NCI-H128 (cell line): ENCODE measurements around the gene CADM3.

Experiments
- DNase-seq: peaks from one replicate; lab custom pipeline; 2025; ENCODE audit not compliant: unreplicated experiment; lab: John Stamatoyannopoulos, UW

Gene CADM3

DNA sequence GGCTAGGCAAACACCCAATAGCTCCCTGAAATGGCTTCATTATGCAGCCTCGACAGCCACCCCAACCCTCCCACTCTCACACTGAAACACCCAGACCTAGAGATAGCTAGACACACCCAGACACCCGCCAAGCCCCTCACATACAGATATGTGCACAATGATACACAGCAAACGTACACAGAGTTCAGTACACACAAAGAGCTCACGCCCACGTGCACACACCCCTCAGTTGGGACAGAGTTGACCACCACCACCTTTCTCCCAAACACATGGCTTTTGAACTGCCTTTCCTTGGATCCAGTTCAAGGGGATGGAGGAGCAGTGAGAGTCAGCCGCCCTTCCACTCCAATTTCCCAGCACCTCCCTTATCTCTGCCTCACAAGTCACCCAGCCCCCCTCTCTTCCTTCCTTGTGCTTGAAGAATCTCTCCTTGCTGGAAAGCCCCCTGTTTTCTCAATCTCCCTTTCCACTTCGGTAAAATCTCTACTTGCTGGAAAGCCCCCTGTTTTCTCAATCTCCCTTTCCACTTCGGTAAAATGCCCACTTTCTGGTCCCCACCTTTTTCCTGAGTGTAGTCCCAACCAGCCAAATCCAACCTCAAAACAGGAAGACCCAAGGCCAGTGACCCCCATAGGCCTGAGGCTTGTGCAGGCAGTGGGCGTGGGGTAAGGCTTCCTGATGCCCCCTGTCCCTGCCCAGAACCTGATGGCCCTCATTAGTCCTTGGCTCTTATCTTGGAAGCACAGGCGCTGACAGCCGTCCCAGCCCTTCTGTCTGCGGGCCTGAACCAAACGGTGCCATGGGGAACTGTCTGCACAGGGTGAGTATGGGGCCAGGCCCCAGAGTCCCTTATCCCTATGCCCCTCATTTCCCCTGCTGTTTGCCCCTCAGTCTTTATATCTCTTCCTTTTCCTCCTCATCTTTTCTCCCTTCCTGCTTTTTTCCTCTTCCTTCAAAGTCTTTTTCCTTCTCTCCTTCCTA lies 33.0 kb downstream of the CADM3 start, which contains the start of gene ACKR1:
TSS of gene ACKR1 (plus strand) at position 715 of the 981 bp plus-strand sequence. CDS start at position 800, 85 bp downstream.
- no peak for DNase-seq

DNA sequence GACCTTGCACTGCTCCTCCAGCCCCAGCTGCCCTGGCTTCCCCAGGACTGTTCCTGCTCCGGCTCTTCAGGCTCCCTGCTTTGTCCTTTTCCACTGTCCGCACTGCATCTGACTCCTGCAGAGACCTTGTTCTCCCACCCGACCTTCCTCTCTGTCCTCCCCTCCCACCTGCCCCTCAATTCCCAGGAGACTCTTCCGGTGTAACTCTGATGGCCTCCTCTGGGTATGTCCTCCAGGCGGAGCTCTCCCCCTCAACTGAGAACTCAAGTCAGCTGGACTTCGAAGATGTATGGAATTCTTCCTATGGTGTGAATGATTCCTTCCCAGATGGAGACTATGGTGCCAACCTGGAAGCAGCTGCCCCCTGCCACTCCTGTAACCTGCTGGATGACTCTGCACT lies 33.8 kb downstream of the CADM3 start:
- no peak for DNase-seq

DNA sequence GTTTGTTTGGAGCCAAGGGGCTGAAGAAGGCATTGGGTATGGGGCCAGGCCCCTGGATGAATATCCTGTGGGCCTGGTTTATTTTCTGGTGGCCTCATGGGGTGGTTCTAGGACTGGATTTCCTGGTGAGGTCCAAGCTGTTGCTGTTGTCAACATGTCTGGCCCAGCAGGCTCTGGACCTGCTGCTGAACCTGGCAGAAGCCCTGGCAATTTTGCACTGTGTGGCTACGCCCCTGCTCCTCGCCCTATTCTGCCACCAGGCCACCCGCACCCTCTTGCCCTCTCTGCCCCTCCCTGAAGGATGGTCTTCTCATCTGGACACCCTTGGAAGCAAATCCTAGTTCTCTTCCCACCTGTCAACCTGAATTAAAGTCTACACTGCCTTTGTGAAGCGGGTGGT lies 34.7 kb downstream of the CADM3 start:
- no peak for DNase-seq

DNA sequence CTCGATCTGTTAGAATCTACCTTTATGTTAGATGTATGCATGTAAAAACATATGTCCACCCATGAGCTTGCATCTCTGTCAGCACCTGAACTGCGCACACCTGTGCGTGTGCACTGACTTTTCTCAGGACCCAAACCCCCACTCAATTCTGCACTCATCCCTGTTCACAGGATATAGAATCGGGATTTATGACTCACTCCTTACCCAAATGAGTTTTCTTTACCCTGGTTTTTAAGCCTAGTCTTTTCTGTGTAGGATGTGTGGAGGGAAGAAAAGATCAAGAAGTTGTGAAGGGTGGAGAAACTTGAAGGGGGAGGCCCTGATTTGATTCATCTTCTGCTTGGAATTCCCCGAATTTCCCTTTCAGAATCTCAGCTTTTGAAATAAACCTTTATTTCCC lies 35.7 kb downstream of the CADM3 start:
- no peak for DNase-seq

DNA sequence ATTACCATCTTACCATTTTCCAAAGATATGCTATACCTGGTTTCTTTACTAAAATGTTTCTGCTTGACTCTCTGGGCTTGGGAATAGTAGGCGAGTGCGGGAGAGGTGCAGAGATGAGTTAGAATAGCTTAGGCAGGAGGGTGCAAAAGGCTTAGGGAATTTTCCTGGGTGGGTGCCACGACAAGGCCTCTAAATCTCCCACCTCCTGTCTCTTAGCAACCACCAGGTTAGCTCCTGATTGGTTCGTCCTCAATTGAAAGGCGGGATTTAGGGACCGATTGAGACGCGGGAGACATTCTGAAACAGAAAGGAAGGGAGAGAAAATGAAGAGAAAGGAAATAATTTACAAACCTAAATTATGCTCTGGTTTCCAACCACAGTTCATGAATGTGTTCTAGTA lies 36.4 kb downstream of the CADM3 start:
- no peak for DNase-seq

DNA sequence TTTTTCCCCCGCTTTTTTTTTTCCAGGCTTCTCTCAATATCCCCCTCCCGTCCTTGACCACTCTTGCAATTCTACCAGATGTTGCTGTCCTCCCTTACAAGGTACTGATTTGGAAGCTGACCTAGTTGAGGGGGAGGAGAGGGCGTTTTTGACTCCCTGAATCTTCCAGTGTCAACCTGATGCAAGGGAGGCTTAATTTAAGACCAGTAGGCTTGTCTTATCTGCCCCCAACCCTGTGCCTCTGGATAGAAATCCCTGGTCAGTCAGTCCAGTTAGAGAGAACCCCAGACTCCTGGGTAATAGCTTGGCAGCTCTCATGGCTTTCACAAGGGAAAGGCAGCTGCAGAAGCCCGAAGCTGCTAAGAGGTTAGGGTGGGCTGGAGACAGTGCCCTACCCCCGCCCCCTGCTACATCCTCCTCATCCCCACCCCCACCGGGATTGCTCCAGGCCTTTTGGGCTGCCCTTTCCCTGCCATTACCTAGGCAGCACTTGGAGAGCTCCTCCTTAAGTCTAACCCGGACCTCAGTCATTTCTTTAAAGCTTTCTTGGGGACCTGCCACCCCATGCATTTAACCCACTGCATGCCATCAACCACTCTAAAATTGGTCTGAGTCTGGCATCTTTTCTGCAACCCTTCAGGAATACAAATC lies 36.9 kb downstream of the CADM3 start:
- no peak for DNase-seq

DNA sequence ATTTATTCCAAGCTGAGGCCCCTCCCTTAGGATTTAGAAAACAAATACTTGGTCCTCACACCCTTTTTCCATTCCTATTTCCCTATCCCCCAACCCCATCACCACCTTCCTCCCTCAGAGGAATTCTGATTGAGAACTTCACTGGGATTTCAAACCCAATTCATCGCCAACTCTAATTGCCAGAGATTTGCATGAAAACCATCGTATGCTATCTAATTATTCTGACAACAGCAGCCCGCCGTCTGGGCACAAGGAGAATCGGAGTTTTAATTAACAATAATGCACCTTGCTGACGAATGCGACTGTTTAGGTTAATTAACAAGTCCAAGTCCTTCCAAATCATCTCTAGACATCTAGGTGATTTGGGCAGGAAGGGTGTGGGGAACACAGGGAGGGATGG lies 37.6 kb downstream of the CADM3 start:
- no peak for DNase-seq

DNA sequence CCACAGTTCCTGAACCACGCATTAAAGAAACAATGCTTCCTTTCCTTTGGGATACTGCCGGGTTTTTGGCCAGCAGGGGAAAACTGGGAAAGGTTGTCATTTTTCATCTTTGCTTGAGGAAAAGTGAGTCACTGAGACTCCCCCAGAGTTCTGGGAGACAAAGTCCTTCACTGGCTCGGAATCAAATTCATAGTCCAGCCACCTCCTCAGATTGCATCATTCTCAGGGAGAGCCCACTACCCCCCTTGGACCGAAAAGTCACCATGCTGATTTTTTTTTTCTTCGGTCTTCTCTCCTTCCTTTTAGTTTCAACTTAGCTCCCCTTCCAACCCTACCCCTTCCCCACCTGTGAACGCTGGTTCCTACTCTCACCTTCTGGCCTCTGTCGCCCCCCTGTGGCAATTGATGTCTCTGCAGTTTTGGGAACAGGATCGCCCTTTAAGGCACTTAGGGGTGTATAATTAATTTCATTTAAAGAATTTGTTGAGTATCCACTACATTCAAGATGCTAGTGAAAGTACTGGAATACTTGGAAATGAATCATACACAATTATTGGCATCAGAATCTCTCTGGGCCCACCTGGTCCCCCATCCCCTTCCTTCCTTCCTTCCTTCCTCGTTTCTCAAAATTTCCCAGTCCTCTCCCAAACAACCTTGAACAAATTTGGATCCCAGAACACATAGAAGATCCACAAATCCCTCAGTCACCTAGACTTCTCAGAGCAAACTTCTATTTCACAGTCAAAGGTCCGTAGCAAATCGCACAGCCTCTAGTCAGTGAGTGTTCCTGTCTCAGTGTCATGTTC lies 40.1 kb downstream of the CADM3 start:
- no peak for DNase-seq

DNA sequence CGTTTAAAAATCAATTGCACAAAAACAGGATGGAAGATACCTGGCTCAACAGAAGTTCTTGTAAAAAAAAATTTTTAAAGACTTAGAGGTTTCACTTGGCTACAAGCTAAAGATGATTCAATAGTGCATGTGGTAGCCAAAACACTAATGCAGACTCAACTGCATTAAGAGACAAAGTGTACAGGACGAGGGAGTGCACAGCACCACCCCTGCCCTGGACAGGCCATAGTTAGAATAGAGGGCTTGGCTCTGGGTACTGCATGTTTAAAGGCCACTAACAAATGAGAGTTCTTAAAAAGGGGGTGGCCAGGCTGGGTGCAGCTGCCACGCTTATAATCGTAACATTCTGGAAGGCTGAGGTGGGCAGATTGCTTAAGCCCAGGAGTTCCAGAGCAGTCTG lies 41.2 kb downstream of the CADM3 start:
- DNase-seq = no peak

DNA sequence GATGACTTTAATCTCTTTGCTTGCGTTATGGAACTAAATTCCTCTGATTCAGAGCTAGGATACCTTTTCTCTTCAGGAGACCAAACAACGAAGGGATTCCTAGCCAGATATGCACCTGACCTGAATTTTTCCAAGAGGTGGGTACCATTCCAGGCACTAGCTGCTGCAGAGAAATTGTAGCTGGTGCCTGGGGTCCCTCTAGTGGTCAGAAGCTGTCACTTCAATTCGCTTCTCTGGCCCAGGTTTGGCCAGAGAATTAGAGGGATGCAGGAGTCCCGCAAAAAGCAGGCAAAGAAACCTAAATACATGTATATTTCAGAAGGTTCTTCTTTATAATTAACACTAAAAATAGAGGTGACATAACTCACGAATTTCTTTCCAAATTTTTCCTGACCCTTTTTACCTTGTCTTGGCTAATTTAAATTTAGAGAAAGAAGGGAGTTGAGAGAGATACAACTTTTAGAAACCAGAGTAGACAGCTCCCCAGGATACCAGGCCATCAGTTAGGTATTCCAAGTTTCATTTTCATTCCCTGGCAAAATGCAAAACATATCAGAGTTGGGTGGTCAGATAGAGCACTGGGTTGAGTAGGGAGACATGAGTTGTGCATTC lies 42.8 kb downstream of the CADM3 start:
- no peak for DNase-seq

DNA sequence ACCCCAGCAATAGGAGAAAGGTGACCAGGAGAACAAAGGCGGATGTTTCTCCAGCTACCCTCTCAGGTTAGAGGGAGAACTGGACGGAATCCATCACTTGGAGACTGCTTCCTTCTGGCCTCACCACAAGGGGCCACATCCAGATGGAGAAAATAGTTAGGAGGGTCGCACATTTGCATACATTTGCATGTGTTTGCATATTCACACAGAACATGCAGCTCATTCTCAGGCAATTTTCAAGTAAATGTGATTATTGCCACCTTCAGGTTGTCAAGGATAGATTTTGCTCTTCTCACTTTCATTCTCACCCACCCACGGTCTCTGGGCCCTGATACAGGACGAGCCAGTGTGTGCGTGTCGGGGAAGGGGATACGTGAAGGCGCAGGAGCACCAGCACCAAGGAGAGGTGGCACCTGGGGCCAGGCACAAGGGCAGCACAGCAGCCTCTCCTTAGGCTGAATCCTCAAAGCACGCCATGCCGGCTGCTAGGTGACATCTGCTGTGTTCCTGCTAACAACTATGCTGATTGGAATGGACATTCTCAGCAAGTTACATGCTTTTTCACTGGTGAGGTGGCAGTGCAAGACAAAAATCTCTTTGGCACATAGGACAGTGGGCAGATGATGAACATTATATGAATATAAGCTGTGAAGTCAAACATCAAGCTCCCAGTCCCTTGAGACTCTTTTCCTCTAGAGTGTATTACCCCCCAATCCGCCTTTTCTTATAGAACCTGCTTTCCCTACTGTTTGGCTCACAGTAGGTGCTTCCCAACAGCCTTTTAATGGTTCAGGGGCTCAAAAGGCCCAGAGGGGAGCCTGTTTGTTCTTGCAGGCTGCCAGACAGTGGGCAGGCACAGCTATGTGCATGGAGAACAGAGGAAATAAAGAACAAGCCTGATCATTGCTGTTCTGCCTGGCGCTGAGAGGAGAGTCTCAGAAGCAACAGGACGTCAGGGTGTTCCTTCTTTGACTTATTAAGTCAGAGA lies 47.5 kb downstream of the CADM3 start:
- DNase-seq = no peak

DNA sequence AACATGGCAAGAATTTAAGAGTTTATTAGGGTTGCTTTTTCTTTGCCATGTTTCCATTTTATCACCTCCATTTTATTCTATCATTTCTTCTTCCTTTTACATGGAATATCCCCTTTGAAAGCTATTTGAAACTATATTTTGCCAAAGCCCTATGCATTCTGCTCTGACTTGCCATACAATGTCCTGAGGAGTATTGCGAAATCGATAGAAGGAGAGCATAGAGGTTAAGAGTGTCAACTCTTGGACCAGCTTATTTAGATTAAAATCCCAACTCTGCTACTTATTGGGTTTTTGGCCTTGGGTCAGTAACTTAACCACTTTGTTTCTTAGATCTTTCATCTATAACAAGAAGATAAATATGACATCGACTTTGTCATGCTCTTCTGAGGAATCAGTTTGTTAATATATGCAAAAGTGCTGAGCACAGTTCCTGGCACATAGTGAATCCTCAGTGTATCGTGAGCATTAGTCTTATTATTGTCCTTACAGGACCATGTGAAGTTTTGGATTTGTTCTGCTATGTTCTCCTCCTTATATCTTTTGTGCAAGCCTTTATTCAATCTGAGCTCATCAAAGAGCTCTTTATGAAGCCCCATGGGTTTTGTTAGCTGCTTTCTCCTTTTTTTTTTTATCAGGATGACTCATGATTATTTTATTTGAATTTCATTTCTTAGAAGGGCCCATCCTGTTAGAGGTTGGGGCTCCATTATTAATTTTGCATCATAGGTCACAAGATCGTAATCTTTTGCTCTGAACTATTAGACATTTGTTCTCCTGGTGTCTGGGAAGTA lies 50.9 kb downstream of the CADM3 start:
- no peak for DNase-seq

DNA sequence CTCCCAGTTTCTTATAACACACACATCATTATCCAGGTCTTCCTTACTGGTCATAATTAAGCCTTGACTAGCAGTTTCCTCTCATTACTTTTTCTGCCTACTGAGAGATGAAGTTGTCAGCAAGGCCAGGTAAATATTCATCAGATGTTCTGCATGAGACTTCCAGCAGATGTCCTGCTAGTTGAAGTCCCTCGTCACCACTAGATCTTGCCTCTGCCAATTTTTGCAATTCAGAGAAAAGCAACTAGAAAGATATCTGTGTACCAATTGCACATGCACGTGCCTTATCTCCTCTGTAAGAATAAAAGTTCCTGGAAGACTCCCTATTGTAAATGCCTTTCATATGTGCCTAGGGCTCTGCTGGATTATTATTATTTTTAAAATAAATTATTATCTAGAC lies 51.6 kb downstream of the CADM3 start:
- DNase-seq = no peak

DNA sequence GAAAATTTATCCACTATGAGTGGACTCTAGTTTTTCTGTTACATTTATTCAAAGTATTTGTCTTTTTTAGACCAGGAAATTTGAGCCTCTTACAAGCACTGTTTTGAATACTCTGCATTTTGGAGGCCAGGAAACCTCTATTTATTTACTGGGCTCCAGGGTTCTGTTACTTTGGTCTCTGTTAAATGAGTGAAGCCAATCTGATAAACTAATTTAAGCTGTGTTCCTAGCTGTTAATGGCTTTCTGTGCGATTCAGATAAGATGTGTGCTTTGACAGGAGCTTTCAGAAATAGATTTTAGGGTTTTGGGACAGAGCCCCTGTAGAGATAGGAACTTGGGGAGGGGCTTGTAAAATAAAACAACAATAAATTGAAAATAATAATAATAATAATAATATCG lies 57.1 kb downstream of the CADM3 start:
- DNase-seq = no peak

DNA sequence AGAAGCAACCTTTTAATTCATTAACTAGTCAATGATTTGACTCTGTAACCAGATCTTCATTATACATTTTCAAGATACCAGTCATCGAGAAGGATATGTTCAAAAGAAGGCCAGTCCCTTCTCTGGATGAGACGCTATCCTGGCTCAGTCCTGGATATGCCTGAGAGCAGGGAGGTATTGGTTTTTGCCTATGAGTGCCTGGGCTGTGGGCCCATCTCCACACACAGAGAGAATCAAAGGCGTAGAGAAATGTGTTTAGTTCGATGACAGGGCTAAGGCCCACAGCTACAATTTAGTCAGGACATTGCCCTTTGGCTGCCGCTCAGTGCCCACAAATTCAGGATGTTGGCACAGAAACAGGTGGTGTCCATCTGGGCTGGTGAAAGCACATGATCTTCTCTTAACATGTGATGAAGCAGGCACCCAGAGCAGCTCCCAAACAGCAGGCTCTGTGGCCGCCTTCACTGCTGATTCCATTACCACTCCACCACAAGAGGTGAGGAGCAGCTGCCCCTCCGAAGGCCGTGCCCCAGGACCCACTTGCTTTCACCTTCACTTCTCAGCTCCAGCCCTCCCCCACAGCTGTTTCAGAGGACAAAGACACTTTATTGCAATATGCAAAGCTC lies 58.0 kb downstream of the CADM3 start:
- no peak for DNase-seq

DNA sequence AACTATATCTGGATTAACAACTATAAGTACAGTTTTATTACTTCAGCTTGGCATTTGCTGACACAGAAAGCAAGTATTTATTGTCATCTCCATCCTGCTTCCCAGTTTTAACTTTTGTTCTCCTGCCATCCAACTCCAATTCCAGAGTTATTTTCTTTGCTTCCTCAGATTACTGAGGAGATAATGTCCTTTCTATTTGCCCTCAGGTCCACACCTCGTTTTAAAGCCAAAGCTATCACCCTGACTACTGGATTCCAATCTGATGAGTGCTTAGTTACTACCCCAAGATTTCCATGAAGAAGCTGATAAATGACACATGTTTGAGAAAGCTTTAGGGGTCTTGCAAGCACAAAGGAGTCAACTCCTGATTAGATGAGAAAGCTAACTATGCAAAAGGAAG lies 58.5 kb downstream of the CADM3 start:
- DNase-seq = no peak

DNA sequence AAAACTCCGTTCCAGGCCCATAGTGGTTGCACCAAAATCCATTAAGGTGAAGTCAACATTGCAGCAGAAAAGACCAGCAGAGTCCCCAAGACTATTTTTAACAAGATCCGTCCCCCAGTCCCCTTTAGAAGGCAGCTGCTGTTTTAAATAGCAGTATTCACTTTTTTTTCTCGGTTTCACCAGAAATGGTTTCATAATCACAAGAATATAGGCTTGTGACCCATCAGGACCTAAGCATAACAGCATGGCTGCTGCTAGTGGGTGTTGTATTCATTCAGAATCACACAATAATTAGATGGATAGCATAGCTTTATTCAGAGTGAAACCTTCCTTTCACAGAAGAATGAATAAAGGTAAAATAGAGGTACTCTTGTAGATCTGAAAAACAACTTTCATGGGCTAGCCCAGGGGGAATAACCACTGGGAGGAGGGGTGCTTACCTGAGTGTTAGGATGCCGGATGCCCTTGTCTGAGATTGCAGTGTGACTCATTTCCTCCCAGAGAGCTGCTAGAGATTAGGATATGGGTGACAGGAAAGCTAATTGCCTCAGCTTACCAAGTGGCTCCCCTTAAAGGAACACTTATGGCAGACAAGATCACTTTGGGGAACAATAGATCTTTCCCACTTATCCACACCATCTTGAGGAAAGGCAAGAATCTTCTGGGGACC lies 68.3 kb downstream of the CADM3 start:
- DNase-seq = no peak

DNA sequence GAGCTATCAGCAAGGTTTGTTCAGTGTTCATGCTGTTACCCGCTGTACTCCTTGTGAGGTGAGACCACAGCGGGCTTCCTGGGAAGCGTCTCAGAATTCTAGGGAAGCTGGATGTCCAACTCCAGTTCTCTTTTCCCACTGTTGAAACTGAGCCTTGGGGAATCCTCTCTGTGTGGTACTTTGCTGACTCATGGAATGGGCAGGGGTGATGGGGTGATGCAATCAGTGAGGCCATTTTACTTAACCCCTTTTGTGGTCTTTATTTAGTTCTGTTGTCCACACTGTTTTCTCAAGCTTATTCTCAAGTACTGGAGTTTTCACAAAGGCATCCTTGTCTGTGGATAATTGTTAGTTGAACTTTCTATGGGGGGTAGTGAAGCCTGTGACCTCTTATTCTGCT lies 75.9 kb downstream of the CADM3 start:
- DNase-seq = no peak
